Left ventricle myocardium inferior (tissue), 1 donor: ENCODE results near the gene SIPA1L2. TPM values are rescaled to one million over a fixed set of nuclear protein-coding genes. Genes with fewer than 3 reads are reported as not detected.
A peak's percentile ranks its signal among the peaks of the same experiment; 100 is the strongest.

Source experiments
- DNase-seq: peaks from one replicate; pipeline ENCODE4 v3.0.0-alpha.2; 2020
- H3K27ac ChIP-seq: fragments of 200-600 bp; replicated peaks from 2 replicates; pipeline ENCODE4 v1.8.0; 2021
- H3K27me3 ChIP-seq: fragments of 200-600 bp; 2 replicates; pipeline ENCODE4 v1.8.0; 2021; ENCODE audit warnings: low read depth
- H3K36me3 ChIP-seq: fragments of 200-600 bp; 2 replicates; pipeline ENCODE4 v1.8.0; 2021
- H3K4me1 ChIP-seq: fragments of 200-600 bp; 2 replicates; pipeline ENCODE4 v1.8.0; 2021
- H3K4me3 ChIP-seq: fragments of 200-600 bp; 2 replicates; pipeline ENCODE4 v1.8.0; 2021; ENCODE audit warnings: mild to moderate bottlenecking, moderate library complexity
- H3K9me3 ChIP-seq: fragments of 200-600 bp; replicated peaks from 2 replicates; pipeline ENCODE4 v1.8.0; 2021
- intact Hi-C: fragments of 100-400 bp; cut with micrococcal nuclease; formaldehyde crosslinking; loops from one replicate; pipeline ENCODE4 v1.11.0; 2022
- long read RNA-seq: library from polyadenylated mRNA; unstranded; transcript quantifications from one replicate; pipeline ENCODE4 v2.0.0, GENCODE V29; 2021
- total RNA-seq: library from RNA; stranded (reverse); fragmentation: NEBNext Ultra II Directional; extraction: Animal tissue kit (Norgen Biotek cat#: 25700); gene quantifications from one replicate; pipeline ENCODE4 v1.2.1, GENCODE V29; 2021
- TF ChIP-seq, protein P1 (sequence below): fragments of 200-600 bp; IDR thresholded peaks from 2 replicates; pipeline ENCODE4 v1.8.0; 2021; ENCODE audit warnings: antibody characterized with exemption, mild to moderate bottlenecking, borderline replicate concordance
- donor health status: DM: no; HTN: yes; CAD: no; lungs with severe emphysema.

Gene SIPA1L2
- 127 TPM for total RNA-seq
- long read RNA-seq, full-length matches to known transcripts: 3 of 232 reads
- long read RNA-seq, partial matches to known transcripts: 111 of 232 reads
- long read RNA-seq, other reads (novel, unspliced or antisense): 118 of 232 reads

GRCh38 chr1:232630047-232630893 lies at the start of gene SIPA1L2:
TSS of gene SIPA1L2 (minus strand) at chr1:232630133. CDS start at chr1:232515339, 114,794 bp downstream.
- H3K36me3 ChIP-seq: no peaks in the 10 kb centered on the region
- peak within 1 kb of the TSS; percentile 91 for H3K4me3 ChIP-seq
- no peaks in the 10 kb centered on the region for H3K9me3 ChIP-seq
- intact Hi-C loops: no loop called here
- peak; percentile 95 for DNase-seq
- H3K27me3 ChIP-seq: no peaks in the 10 kb centered on the region
- TF ChIP-seq, protein P1, sequence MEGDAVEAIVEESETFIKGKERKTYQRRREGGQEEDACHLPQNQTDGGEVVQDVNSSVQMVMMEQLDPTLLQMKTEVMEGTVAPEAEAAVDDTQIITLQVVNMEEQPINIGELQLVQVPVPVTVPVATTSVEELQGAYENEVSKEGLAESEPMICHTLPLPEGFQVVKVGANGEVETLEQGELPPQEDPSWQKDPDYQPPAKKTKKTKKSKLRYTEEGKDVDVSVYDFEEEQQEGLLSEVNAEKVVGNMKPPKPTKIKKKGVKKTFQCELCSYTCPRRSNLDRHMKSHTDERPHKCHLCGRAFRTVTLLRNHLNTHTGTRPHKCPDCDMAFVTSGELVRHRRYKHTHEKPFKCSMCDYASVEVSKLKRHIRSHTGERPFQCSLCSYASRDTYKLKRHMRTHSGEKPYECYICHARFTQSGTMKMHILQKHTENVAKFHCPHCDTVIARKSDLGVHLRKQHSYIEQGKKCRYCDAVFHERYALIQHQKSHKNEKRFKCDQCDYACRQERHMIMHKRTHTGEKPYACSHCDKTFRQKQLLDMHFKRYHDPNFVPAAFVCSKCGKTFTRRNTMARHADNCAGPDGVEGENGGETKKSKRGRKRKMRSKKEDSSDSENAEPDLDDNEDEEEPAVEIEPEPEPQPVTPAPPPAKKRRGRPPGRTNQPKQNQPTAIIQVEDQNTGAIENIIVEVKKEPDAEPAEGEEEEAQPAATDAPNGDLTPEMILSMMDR: peak; percentile 64
- peaks cover 52% of the 10 kb centered on the region for H3K4me1 ChIP-seq
- H3K27ac ChIP-seq: peak within 1 kb of the TSS; percentile 95

- TF ChIP-seq, protein P1: no peak
- DNase-seq: no peak
- no peaks in the 10 kb centered on the region for H3K36me3 ChIP-seq
- intact Hi-C loops: no loop called here
- no peaks in the 10 kb centered on the region for H3K4me1 ChIP-seq
- H3K27ac ChIP-seq: no peak overlapping the region
- no peaks in the 10 kb centered on the region for H3K27me3 ChIP-seq
- no peak overlapping the region for H3K4me3 ChIP-seq
- no peaks in the 10 kb centered on the region for H3K9me3 ChIP-seq
Observed at GRCh38 chr1:232678185-232678886, 48.4 kb upstream of the SIPA1L2 start.

GRCh38 chr1:232676307-232676706 lies 46.4 kb upstream of the SIPA1L2 start:
- Histone ChIP-seq H3K27ac (no peak overlapping the region), H3K36me3 (no peaks in the 10 kb centered on the region), H3K27me3 (no peaks in the 10 kb centered on the region), H3K4me3 (no peak overlapping the region), H3K4me1 (no peaks in the 10 kb centered on the region), H3K9me3 (no peaks in the 10 kb centered on the region)
- no peak for DNase-seq
- TF ChIP-seq, protein P1: no peak
- intact Hi-C loops: no loop called here

DNA sequence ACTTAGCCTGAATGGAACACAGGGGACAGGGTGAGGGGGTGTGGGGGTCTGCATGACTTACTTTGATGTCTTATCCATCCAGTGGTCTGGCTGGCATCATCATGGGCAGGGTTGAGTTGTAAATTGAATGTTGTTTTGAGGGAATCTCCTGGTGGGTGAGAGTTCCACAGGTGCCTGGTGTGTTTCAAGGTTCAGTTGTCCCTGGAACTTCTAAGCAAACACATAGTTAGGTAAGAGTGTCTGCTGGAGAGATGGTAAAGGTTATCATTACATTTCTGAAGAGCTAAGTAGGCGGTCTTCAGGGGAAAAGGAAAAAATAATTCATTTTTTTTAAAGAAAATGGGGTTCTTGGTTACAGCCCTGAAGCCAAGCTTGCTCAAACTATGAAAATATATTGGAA lies 46.0 kb upstream of the SIPA1L2 start:
- Histone ChIP-seq H3K4me1 (no peaks in the 10 kb centered on the region), H3K27me3 (no peaks in the 10 kb centered on the region), H3K27ac (no peak overlapping the region), H3K36me3 (no peaks in the 10 kb centered on the region), H3K4me3 (no peak overlapping the region), H3K9me3 (no peaks in the 10 kb centered on the region)
- no peak for DNase-seq
- intact Hi-C loops: no loop called here
- TF ChIP-seq, protein P1: no peak

GRCh38 chr1:232675260-232675659 lies 45.3 kb upstream of the SIPA1L2 start:
- no peaks in the 10 kb centered on the region for H3K4me1 ChIP-seq
- no peaks in the 10 kb centered on the region for H3K27me3 ChIP-seq
- intact Hi-C loops: no loop called here
- no peak overlapping the region for H3K4me3 ChIP-seq
- H3K36me3 ChIP-seq: no peaks in the 10 kb centered on the region
- no peak for DNase-seq
- TF ChIP-seq, protein P1: no peak
- H3K9me3 ChIP-seq: no peaks in the 10 kb centered on the region
- H3K27ac ChIP-seq: no peak overlapping the region
